OCI-LY7 (cell line): Measurements from ENCODE around the gene GLP1R.

Experiments
- CTCF ChIP-seq: fragments of 200-600 bp; sonication (generic); conservative IDR thresholded peaks from 2 replicates; pipeline ENCODE4 v1.5.1; 2014; ENCODE audit warnings: mild to moderate bottlenecking, antibody characterized with exemption, low read length, moderate library complexity, mixed read lengths
- EZH2phosphoT487 ChIP-seq: fragments of 200-600 bp; sonication (generic); IDR thresholded peaks from 2 replicates; pipeline ENCODE4 v1.6.1; 2018; ENCODE audit warnings: low read depth, borderline replicate concordance, mild to moderate bottlenecking, mixed run types, antibody characterized with exemption, low read length, moderate library complexity, mixed read lengths

- peak; percentile 85 for TF ChIP-seq CTCF
- no peak for TF ChIP-seq EZH2phosphoT487
Measured at GRCh38 chr6:39029156-39030011, 19.2 kb upstream of the GLP1R start.
